HepG2 (cell line): ENCODE data around the gene EVI2B. TPM values are rescaled to one million over a fixed set of nuclear protein-coding genes. Genes with fewer than 3 reads are reported as not detected.
"Not testable (repeated sequence)": the region's sequence is repeated elsewhere in the genome, so short reads cannot be mapped to it uniquely, and the experiment has no call there.

ENCODE experiments used
- ATAC-seq: fragments of 200-7000 bp; cut with Tn5 transposase; 3 replicates; pipeline ENCODE4 v1.9.1; 2020; ENCODE audit warnings: mild to moderate bottlenecking, moderate library complexity
- BruUV-seq: library from RNA; stranded (reverse); fragments of 400-500 nt; replicated peaks from 2 replicates; lab custom pipeline; 2021; lab: Mats Ljungman, UMichigan
- CTCF ChIA-PET: fragments of 300-600 bp; formaldehyde crosslinking; extraction: SDS; loops from one replicate; lab custom pipeline; 2021; ENCODE audit warnings: low total read pairs, inconsistent platforms, low intra/inter-chr PET ratio; lab: Yijun Ruan, JAX
- POLR2A ChIA-PET: fragments of 350-600 bp; sonication (Branson Sonifier 250); formaldehyde crosslinking; loops from one replicate; lab custom pipeline; 2020; ENCODE audit warnings: antibody characterized with exemption, inconsistent platforms; lab: Yijun Ruan, JAX
- DNase-seq: peaks from one replicate; pipeline ENCODE4 v3.0.0-alpha.2; 2015; ENCODE audit warnings: low spot score
- FAIRE-seq: peaks from 3 replicates; lab custom pipeline; 2011; peaks lifted over from hg19 to GRCh38; lab: Jason Lieb, UNC
- H2AFZ ChIP-seq: one replicate; pipeline ENCODE4 v1.6.1; 2011; ENCODE audit warnings: low read length, inconsistent platforms
- H3K27ac ChIP-seq: fragments of 300-600 bp; 3 replicates; pipeline ENCODE4 v1.8.0; 2011; ENCODE audit warnings: mixed run types, mild to moderate bottlenecking, mixed read lengths, low read length, inconsistent platforms; ENCODE audit not compliant: insufficient read depth; ENCODE audit errors: extremely low read length
- H3K27me3 ChIP-seq, 2 experiments: fragments of 200-600 bp in 1 of 2; 2 replicates in 1 of 2; 3 replicates in 1 of 2; pipeline versions ENCODE4 v1.6.0 to v1.8.0; 2011; ENCODE audit warnings: low read length in 2 of 2, mild to moderate bottlenecking in 2 of 2, moderate library complexity in 2 of 2, inconsistent platforms in 1 of 2; ENCODE audit not compliant: insufficient read depth in 2 of 2, control insufficient read depth in 1 of 2
- H3K36me3 ChIP-seq, 2 experiments: fragments of 200-600 bp in 1 of 2; replicated peaks in 1 of 2; 2 replicates in 1 of 2; 3 replicates in 1 of 2; pipeline versions ENCODE4 v1.5.1 to v1.8.0; 2011; ENCODE audit warnings: low read length in 2 of 2, inconsistent platforms in 1 of 2; ENCODE audit not compliant: insufficient read depth in 2 of 2, control insufficient read depth in 1 of 2
- H3K4me1 ChIP-seq: 2 replicates; pipeline ENCODE4 v1.5.1; 2012; ENCODE audit warnings: low read length, inconsistent platforms; ENCODE audit not compliant: insufficient read depth
- H3K4me2 ChIP-seq: 2 replicates; pipeline ENCODE4 v1.6.0; 2011; ENCODE audit warnings: low read depth, low read length, inconsistent platforms
- H3K4me3 ChIP-seq, 3 experiments: fragments of 200-600 bp in 1 of 3; sonication (generic), shearing (Covaris generic) in 1 of 3; replicated peaks in 1 of 3; 2 replicates each; pipeline ENCODE4 v1.5.1; 2011 to 2016; ENCODE audit warnings: low read length in 3 of 3, inconsistent platforms in 2 of 3, low read depth in 2 of 3, mild to moderate bottlenecking in 2 of 3, control low read depth in 1 of 3, mixed read lengths in 1 of 3; ENCODE audit not compliant: insufficient read depth in 1 of 3
- H3K79me2 ChIP-seq: one replicate; pipeline ENCODE4 v1.6.1; 2011; ENCODE audit warnings: low read length, inconsistent platforms; ENCODE audit not compliant: insufficient read depth
- H3K9ac ChIP-seq: 2 replicates; pipeline ENCODE4 v1.6.0; 2011; ENCODE audit warnings: mild to moderate bottlenecking, low read depth, low read length, inconsistent platforms; ENCODE audit not compliant: insufficient read depth
- H3K9me3 ChIP-seq: 2 replicates; pipeline ENCODE4 v1.5.1; 2012; ENCODE audit warnings: mild to moderate bottlenecking, low read length
- H4K20me1 ChIP-seq: 2 replicates; pipeline ENCODE4 v1.6.0; 2011; ENCODE audit warnings: inconsistent platforms, mild to moderate bottlenecking, low read length, moderate library complexity; ENCODE audit not compliant: insufficient read depth
- CEBPZ ChIP-seq: IDR thresholded peaks from 2 replicates; pipeline ENCODE4 v1.6.1; 2012; ENCODE audit warnings: low read length, improper control_type of control experiment
- MBD4 ChIP-seq: IDR thresholded peaks from 2 replicates; pipeline ENCODE4 v1.6.1; 2012; ENCODE audit warnings: low read length, inconsistent platforms, borderline replicate concordance
- SOX5 ChIP-seq: IDR thresholded peaks from 2 replicates; pipeline ENCODE4 v1.6.1; 2016; ENCODE audit warnings: borderline replicate concordance
- SSRP1 ChIP-seq: IDR thresholded peaks from 2 replicates; pipeline ENCODE4 v1.6.1; 2016; ENCODE audit warnings: control low read depth
- TCF12 ChIP-seq, 2 experiments: fragments of 450-650 bp in 1 of 2; sonication (generic) in 1 of 2; formaldehyde crosslinking in 1 of 2; IDR thresholded peaks; 2 replicates each; pipeline versions ENCODE4 v1.6.1 to v1.8.0; 2017 to 2022; ENCODE audit warnings: antibody characterized with exemption in 1 of 2, mild to moderate bottlenecking in 1 of 2, missing genetic modification reagents in 1 of 2, moderate library complexity in 1 of 2
- ZFP82 ChIP-seq: sonication (generic); formaldehyde crosslinking; IDR thresholded peaks from 2 replicates; pipeline ENCODE4 v1.5.1; 2020; ENCODE audit warnings: mild to moderate bottlenecking, missing genetic modification reagents, borderline replicate concordance
- ZNF770 ChIP-seq: sonication (generic); formaldehyde crosslinking; IDR thresholded peaks from 2 replicates; pipeline ENCODE4 v1.5.0; 2020; ENCODE audit warnings: mild to moderate bottlenecking, missing genetic modification reagents
- WGBS: methylation state at CpG from one replicate; pipeline ENCODE4 v1.1.6; 2017; ENCODE audit warnings: low lambda C conversion rate; 5-methylcytosine and 5-hydroxymethylcytosine counted together
- in situ Hi-C: cut with HindIII; loops from 2 replicates; pipeline ENCODE4 v1.10.0; 2017; ENCODE audit warnings: low pct_unique_long_range_greater_than_20kb; ENCODE audit not compliant: extremely low pct_ligation_motif_present
- intact Hi-C: fragments of 100-400 bp; cut with micrococcal nuclease; formaldehyde crosslinking; loops from one replicate; pipeline ENCODE4 v1.10.0; 2022; ENCODE audit not compliant: unreplicated experiment
- polyA plus RNA-seq, 8 experiments: library from polyadenylated mRNA; depleted of rRNA in 3 of 8; stranded (reverse) in 7 of 8; unstranded in 1 of 8; fragments of >200 nt; fragmentation: Illumina TruSeq in 4 of 8; extraction: Trizol in 4 of 8; gene quantifications; 2 replicates each; pipeline versions ENCODE4 v1.2.1 to v1.2.3, GENCODE V29; 2011 to 2016; ENCODE audit warnings: low read depth in 4 of 8, missing spikeins in 1 of 8, mixed read lengths in 1 of 8; ENCODE audit not compliant: insufficient read depth in 1 of 8
- total RNA-seq, 5 experiments: library from RNA; depleted of rRNA; stranded (reverse); fragments of >200 nt; fragmentation: Illumina TruSeq; extraction: Trizol; gene quantifications; 2 replicates each; pipeline ENCODE4 v1.2.3, GENCODE V29; 2016; ENCODE audit warnings: low read depth in 1 of 5
- TF ChIP-seq, protein P1 (sequence below): sonication (generic); formaldehyde crosslinking; IDR thresholded peaks from 2 replicates; pipeline ENCODE4 v1.5.0; 2020; ENCODE audit warnings: mild to moderate bottlenecking, missing genetic modification reagents

Gene EVI2B
- total and polyA plus RNA-seq, 2 of the 13 experiments (the other 11 are each of a cell fraction or from before 2014, with no cell fraction given) = not detected

DNA sequence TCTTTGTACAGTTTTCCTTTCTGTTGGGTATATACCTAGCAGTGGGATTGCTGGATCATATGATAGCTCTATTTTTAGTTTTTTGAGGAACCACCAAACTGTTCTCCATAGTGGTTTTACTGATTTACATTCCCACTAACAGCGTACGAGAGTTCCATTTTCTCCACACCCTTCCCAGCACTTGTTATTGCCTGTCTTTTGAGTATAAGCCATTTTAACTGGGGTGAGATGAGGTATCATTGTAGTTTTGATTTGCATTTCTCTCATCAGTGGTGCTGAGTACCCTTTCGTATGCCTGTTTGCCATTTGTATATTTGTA lies 887 bp upstream of the EVI2B start:
- H3K79me2 ChIP-seq = no peaks in the 10 kb centered on the region
- no peak overlapping the region for H3K4me2 ChIP-seq
- H3K9me3 ChIP-seq = no peaks in the 10 kb centered on the region
- H2AFZ ChIP-seq = no peak overlapping the region
- ATAC-seq (no peak), FAIRE-seq (no peak), DNase-seq (no peak)
- H4K20me1 ChIP-seq = no peaks in the 10 kb centered on the region
- no peaks in the 10 kb centered on the region for H3K4me1 ChIP-seq
- no peak overlapping the region for H3K4me3 ChIP-seq
- TF ChIP-seq MBD4 (no peak), TCF12 (IDR thresholded peaks at IDR 0.05) (no peak), TCF12 (CRISPR knock-in tag; IDR thresholded peaks at IDR 0.05) (no peak), SOX5 (CRISPR knock-in tag) (no peak), ZFP82 (no peak), CEBPZ (no peak), ZNF770 (CRISPR knock-in tag) (no peak), SSRP1 (CRISPR knock-in tag) (no peak)
- TF ChIP-seq, protein P1, sequence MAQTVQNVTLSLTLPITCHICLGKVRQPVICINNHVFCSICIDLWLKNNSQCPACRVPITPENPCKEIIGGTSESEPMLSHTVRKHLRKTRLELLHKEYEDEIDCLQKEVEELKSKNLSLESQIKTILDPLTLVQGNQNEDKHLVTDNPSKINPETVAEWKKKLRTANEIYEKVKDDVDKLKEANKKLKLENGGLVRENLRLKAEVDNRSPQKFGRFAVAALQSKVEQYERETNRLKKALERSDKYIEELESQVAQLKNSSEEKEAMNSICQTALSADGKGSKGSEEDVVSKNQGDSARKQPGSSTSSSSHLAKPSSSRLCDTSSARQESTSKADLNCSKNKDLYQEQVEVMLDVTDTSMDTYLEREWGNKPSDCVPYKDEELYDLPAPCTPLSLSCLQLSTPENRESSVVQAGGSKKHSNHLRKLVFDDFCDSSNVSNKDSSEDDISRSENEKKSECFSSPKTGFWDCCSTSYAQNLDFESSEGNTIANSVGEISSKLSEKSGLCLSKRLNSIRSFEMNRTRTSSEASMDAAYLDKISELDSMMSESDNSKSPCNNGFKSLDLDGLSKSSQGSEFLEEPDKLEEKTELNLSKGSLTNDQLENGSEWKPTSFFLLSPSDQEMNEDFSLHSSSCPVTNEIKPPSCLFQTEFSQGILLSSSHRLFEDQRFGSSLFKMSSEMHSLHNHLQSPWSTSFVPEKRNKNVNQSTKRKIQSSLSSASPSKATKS (CRISPR knock-in tag) = no peak
- no peak overlapping the region for H3K27ac ChIP-seq
- no peaks in the 10 kb centered on the region for H3K36me3 ChIP-seq
- in situ Hi-C loops = no loop called here
- CTCF ChIA-PET = no interaction called here
- BruUV-seq = no TSS peak
- POLR2A ChIA-PET = no interaction called here
- no peak overlapping the region for H3K9ac ChIP-seq
- H3K27me3 ChIP-seq = no peaks in the 10 kb centered on the region
- 91% methylated on average over 3 of the region's 3 CpGs for WGBS
- intact Hi-C loops = no loop called here

- H3K27ac ChIP-seq, in situ Hi-C loops, CTCF ChIA-PET, H3K4me1 ChIP-seq, H2AFZ ChIP-seq, H3K9me3 ChIP-seq, H3K79me2 ChIP-seq, H4K20me1 ChIP-seq, H3K36me3 ChIP-seq, H3K4me2 ChIP-seq, H3K27me3 ChIP-seq, FAIRE-seq, intact Hi-C loops, BruUV-seq, POLR2A ChIA-PET, ATAC-seq, H3K4me3 ChIP-seq, DNase-seq, H3K9ac ChIP-seq: not testable (repeated sequence)
- WGBS = 86% methylated on average over 7 of the region's 7 CpGs
These were observed 1.6 kb downstream of the EVI2B start for GRCh38 chr17:31312223-31312622.
